OCI-LY1 (cell line): ENCODE results near the gene MEIKIN.

ENCODE experiments used
- H2AFZ ChIP-seq: fragments of 200-600 bp; sonication (generic), shearing (Covaris generic); 2 replicates; pipeline ENCODE4 v1.6.0; 2014; ENCODE audit warnings: antibody characterized with exemption, mild to moderate bottlenecking, low read length
- H3F3A ChIP-seq: fragments of 200-600 bp; sonication (generic), shearing (Covaris generic); 2 replicates; pipeline ENCODE4 v1.6.0; 2014; ENCODE audit warnings: mild to moderate bottlenecking, antibody characterized with exemption, low read length, moderate library complexity; ENCODE audit not compliant: insufficient read depth
- H3K27ac ChIP-seq: fragments of 200-600 bp; sonication (generic); 2 replicates; pipeline ENCODE4 v1.5.1; 2014; ENCODE audit warnings: low read length, mixed run types, mild to moderate bottlenecking, low read depth; ENCODE audit not compliant: poor library complexity, severe bottlenecking
- H3K27me3 ChIP-seq: fragments of 200-600 bp; sonication (generic); 2 replicates; pipeline ENCODE4 v1.6.0; 2014; ENCODE audit warnings: antibody characterized with exemption, mild to moderate bottlenecking, low read length, moderate library complexity; ENCODE audit not compliant: insufficient read depth
- H3K36me3 ChIP-seq: fragments of 200-600 bp; sonication (generic); 2 replicates; pipeline ENCODE4 v1.6.1; 2014; ENCODE audit warnings: mild to moderate bottlenecking, antibody characterized with exemption, low read length, moderate library complexity, mixed read lengths; ENCODE audit not compliant: insufficient read depth
- H3K4me1 ChIP-seq: fragments of 200-600 bp; sonication (generic); 2 replicates; pipeline ENCODE4 v1.5.1; 2014; ENCODE audit warnings: mild to moderate bottlenecking, low read length, moderate library complexity; ENCODE audit not compliant: insufficient read depth, severe bottlenecking
- H3K4me2 ChIP-seq: fragments of 200-600 bp; sonication (generic), shearing (Covaris generic); 2 replicates; pipeline ENCODE4 v1.6.1; 2014; ENCODE audit warnings: low read length
- H3K4me3 ChIP-seq: fragments of 200-600 bp; sonication (generic); 2 replicates; pipeline ENCODE4 v1.5.1; 2014; ENCODE audit warnings: low read length, low read depth, mild to moderate bottlenecking, mixed read lengths; ENCODE audit not compliant: poor library complexity, severe bottlenecking
- H3K79me2 ChIP-seq: fragments of 200-600 bp; shearing (Covaris generic); 2 replicates; pipeline ENCODE4 v1.6.1; 2016; ENCODE audit warnings: mixed run types, low read length, mixed read lengths; ENCODE audit not compliant: insufficient read depth
- H3K9ac ChIP-seq: fragments of 200-600 bp; sonication (generic), shearing (Covaris generic); 2 replicates; pipeline ENCODE4 v1.6.1; 2014; ENCODE audit warnings: mild to moderate bottlenecking, low read length, mixed read lengths
- H3K9me2 ChIP-seq: fragments of 200-600 bp; sonication (generic), shearing (Covaris generic); 2 replicates; pipeline ENCODE4 v1.6.1; 2014; ENCODE audit warnings: low read depth, mild to moderate bottlenecking, low read length, mixed read lengths
- H3K9me3 ChIP-seq: fragments of 200-600 bp; shearing (Covaris generic); 2 replicates; pipeline ENCODE4 v1.6.1; 2014; ENCODE audit warnings: low read length, mixed read lengths
- H4K20me1 ChIP-seq: fragments of 200-600 bp; sonication (generic), shearing (Covaris generic); 2 replicates; pipeline ENCODE4 v1.6.0; 2016; ENCODE audit warnings: mild to moderate bottlenecking, low read length; ENCODE audit not compliant: insufficient read depth
- EZH2 ChIP-seq: fragments of 200-600 bp; sonication (generic), shearing (Covaris generic); IDR thresholded peaks from 2 replicates; pipeline ENCODE4 v1.8.0; 2017; ENCODE audit warnings: borderline replicate concordance, mixed run types, mild to moderate bottlenecking, antibody characterized with exemption, low read length, moderate library complexity, mixed read lengths
- TF ChIP-seq, protein P1 (sequence below): fragments of 200-600 bp; sonication (generic), shearing (Covaris generic); IDR thresholded peaks from 2 replicates; pipeline ENCODE4 v1.5.1; 2017; ENCODE audit warnings: mild to moderate bottlenecking, antibody characterized with exemption, low read length, moderate library complexity, mixed read lengths

MEIKIN gene

DNA sequence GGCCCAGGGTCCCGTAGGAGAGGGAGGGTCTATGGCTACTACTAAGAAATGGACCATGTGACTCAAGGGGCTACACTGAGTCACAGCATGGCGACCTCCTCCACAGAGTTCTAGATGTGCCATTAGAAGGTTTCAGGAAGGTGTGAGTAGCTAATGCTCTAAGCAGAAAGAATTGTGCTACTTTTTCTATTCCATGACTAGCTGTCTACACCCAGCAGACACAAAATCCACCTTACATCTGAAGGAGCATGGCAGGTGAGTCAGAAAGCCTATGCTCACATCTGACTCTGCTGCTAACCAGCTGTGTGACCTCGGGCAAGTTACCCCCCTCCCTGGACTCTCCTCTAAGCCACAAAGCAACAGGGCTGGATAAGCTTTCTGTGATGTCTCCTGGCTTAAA lies 14.4 kb upstream of the MEIKIN start:
- Histone ChIP-seq H3K9me2 (no peaks in the 10 kb centered on the region), H3K36me3 (no peaks in the 10 kb centered on the region), H3K4me3 (no peak overlapping the region), H3K9ac (no peak overlapping the region), H4K20me1 (no peaks in the 10 kb centered on the region), H3F3A (no peaks in the 10 kb centered on the region), H3K27me3 (peaks cover 3% of the 10 kb centered on the region; the same call in 1 of the 2 replicates), H2AFZ (no peak overlapping the region), H3K4me2 (no peak overlapping the region), H3K27ac (no peak overlapping the region), H3K9me3 (no peaks in the 10 kb centered on the region), H3K4me1 (no peaks in the 10 kb centered on the region), H3K79me2 (no peaks in the 10 kb centered on the region)
- TF ChIP-seq, protein P1, sequence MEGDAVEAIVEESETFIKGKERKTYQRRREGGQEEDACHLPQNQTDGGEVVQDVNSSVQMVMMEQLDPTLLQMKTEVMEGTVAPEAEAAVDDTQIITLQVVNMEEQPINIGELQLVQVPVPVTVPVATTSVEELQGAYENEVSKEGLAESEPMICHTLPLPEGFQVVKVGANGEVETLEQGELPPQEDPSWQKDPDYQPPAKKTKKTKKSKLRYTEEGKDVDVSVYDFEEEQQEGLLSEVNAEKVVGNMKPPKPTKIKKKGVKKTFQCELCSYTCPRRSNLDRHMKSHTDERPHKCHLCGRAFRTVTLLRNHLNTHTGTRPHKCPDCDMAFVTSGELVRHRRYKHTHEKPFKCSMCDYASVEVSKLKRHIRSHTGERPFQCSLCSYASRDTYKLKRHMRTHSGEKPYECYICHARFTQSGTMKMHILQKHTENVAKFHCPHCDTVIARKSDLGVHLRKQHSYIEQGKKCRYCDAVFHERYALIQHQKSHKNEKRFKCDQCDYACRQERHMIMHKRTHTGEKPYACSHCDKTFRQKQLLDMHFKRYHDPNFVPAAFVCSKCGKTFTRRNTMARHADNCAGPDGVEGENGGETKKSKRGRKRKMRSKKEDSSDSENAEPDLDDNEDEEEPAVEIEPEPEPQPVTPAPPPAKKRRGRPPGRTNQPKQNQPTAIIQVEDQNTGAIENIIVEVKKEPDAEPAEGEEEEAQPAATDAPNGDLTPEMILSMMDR, result no peak
- no peak for TF ChIP-seq EZH2

DNA sequence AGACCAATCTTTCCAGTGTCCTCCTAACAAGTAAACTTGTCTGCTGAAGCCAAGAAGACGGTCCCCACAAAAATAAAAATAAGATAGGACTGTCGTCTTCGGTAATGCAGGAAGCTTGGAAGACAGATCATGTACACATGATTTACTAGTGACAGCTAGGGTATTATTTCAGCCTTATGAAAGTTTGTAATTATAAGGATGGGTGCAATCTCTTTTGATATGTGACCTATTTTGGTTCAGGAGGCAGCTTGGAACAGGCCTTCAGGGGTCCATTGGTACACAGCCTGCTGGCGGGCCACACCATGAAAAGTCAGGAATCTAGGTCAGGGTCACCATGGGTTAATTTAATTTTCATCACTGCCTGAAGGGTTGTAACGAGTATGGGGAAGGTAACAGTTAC lies 13.7 kb upstream of the MEIKIN start:
- Histone ChIP-seq H3F3A (no peaks in the 10 kb centered on the region), H3K9me3 (no peaks in the 10 kb centered on the region), H3K4me3 (no peak overlapping the region), H3K9ac (no peak overlapping the region), H3K4me1 (no peaks in the 10 kb centered on the region), H3K9me2 (no peaks in the 10 kb centered on the region), H2AFZ (no peak overlapping the region), H3K27ac (no peak overlapping the region), H4K20me1 (no peaks in the 10 kb centered on the region), H3K79me2 (no peaks in the 10 kb centered on the region), H3K36me3 (no peaks in the 10 kb centered on the region), H3K4me2 (no peak overlapping the region), H3K27me3 (no peaks in the 10 kb centered on the region)
- no peak for TF ChIP-seq EZH2
- TF ChIP-seq, protein P1, result no peak

DNA sequence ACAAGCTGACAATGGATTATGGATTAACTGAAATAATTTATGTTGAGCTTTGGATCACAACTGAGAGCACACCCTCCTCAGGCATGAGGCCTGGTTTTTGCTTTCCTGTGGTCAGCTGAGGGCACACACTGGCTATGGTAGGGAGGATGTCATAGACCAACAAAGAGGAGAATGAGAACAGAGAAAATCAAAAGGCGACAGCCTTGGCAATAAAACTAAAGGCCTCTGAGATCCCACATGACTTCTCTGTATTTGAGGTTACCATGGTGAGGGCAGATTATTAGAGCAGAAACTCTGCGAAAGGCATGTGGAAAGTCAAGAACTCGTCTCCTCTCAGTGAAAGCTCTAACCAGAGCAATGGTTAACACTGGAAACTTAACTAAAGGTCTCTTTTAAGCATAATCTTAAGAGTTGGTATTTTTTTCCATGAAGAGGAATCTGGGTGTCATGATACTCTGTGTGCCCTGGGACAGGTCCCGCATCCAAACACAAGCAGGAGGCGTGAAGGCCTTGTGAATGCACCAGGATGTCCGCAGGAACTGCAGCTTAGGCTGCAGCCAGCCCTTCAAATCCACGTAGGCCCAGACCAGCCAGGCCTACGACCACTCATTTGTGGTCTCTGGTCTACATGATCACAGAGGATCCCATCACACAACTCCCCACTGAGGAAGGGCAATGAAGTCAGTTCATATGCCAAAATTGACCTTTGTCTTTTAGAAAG lies 12.4 kb upstream of the MEIKIN start:
- TF ChIP-seq EZH2, result no peak
- TF ChIP-seq, protein P1, result no peak
- H3K9ac ChIP-seq, result no peak overlapping the region
- no peaks in the 10 kb centered on the region for H3K79me2 ChIP-seq
- no peaks in the 10 kb centered on the region for H3K9me3 ChIP-seq
- no peaks in the 10 kb centered on the region for H3K27me3 ChIP-seq
- no peak overlapping the region for H3K4me2 ChIP-seq
- no peaks in the 10 kb centered on the region for H3K9me2 ChIP-seq
- H3K4me3 ChIP-seq, result no peak overlapping the region
- H4K20me1 ChIP-seq, result no peaks in the 10 kb centered on the region
- H3F3A ChIP-seq, result no peaks in the 10 kb centered on the region
- no peaks in the 10 kb centered on the region for H3K4me1 ChIP-seq
- H3K36me3 ChIP-seq, result no peaks in the 10 kb centered on the region
- H3K27ac ChIP-seq, result no peak overlapping the region
- no peak overlapping the region for H2AFZ ChIP-seq
